Stimulated activated CD8-positive, alpha-beta memory T cell treated with anti-CD3 and anti-CD28 coated beads, Interleukin-12 subunit alpha, Interleukin-12 subunit beta, amount 100 ng/mL, for 24 hours (primary cell): ENCODE results near the gene SCPEP1.

ENCODE experiments used
- DNase-seq: peaks from one replicate; pipeline ENCODE4 v3.0.0-alpha.2; 2020; ENCODE audit errors: extremely low read depth

SCPEP1 gene

DNA sequence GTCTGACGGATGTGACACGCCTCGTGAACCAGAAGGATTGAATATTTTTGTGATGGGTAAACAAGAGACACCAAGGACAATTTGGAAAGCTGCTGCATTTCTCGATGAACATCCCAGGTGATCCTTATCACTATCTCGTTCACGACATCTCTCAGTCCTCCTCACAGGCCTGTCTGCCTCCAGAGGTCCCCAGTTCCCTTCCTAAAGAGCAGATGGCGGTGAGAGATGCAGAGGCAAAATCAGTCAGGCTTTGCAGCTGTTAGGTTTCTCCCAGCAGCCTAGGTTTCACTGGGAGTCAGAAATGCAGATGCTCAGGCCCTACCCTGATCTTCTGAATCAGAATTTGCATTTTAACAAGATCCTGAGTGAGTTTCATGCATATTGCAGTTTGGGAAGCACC lies 23.6 kb downstream of the SCPEP1 start:
- no peak for DNase-seq

DNA sequence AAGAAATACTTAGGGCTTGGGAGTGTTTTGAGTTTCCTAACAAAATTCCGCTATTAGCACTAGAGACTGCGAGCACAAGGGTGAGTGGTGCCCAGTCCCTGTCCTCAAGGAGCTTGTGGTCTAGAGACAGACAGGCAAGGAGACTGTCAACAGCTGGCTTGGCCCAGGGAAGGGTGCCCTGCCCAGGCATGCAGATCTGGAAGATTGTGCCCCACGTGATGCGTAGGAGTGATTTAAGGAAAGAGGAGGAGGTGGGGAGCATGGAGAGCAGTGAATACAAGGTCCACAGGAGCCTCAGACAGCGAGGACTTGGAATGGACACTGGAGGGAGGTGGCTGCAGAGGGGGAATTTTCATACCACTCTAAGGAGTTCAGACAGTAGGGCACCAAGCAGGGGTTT lies 25.0 kb downstream of the SCPEP1 start:
- no peak for DNase-seq

GRCh38 chr17:57004944-57005579 lies 27.1 kb downstream of the SCPEP1 start:
- no peak for DNase-seq

DNA sequence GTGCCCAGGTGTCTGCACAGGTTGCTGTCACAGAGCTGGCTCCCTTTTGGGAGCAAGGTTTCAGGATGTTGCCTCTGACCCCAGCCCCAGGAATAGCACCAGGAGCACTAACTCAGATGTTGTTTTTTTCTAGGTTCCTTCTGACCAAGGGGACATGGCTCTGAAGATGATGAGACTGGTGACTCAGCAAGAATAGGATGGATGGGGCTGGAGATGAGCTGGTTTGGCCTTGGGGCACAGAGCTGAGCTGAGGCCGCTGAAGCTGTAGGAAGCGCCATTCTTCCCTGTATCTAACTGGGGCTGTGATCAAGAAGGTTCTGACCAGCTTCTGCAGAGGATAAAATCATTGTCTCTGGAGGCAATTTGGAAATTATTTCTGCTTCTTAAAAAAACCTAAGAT lies 28.1 kb downstream of the SCPEP1 start:
- DNase-seq, result no peak

DNA sequence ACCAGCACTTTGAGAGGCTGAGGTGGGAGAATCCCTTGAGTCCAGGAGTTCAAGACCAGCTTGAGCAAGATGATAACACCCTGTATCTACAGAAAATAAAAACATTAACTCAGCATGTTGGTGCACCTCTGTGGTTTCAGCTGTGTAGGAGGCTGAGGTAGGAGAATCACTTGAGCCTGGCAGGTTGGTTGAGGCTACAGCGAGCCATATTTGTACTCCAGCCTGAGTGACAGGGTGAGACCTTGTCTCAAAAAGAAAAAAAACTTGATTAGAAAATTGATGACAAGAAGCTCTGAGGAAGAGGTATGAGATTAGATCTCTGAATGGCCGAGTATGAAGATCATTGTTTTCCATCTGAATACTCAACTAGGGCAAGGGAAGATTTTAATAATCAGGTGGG lies 31.0 kb downstream of the SCPEP1 start:
- no peak for DNase-seq

DNA sequence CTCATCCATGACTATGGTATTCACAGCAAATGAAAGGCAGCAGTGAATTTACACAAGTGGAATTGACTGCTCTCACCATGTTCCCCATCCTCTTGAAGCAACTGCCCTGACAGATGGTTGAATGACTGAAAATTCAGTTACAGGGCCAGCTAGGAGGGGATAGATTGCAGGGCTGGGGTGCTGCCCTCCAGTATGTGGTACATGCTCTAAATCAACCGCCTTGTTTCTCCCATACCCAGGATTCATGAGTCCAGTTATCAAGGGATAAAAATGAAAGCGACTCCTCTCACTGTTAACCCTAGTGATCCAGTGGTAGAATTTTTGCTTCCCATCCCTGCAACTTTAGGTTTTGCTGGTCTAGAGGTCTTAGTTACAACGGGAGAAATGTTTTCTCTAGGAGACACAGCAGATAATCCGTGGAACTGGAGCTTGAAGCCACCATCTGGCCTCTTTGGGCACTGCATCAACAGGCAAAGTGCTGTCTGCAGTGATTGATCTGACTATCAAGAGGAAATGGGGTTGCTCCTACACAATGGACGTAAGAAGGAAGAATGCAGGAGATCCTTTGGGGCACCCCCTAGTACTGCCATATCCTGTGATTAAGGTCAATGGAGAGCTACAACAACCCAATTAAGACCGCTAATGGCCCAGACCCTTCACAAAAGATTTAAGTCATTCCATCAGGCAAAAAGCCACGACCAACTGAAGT lies 32.0 kb downstream of the SCPEP1 start:
- DNase-seq, result peak; percentile 3

DNA sequence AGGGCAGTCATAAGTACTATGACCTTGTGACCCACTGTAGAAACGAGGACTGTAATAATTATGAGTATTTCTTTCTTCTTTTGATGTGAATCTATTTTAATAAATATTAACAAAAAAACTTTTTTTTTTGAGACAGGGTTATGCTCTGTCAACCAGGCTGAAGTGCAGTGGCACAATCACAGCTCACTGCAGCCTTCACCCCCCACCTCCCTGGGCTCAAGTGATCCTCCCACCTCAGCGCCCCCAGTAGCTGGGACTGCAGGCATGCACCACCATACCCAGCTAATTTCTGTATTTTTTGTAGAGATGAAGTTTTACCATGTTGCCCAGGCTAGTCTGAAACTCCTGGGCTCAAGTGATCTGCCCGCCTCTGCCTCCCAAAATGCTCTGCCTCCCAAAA lies 32.6 kb downstream of the SCPEP1 start:
- no peak for DNase-seq

DNA sequence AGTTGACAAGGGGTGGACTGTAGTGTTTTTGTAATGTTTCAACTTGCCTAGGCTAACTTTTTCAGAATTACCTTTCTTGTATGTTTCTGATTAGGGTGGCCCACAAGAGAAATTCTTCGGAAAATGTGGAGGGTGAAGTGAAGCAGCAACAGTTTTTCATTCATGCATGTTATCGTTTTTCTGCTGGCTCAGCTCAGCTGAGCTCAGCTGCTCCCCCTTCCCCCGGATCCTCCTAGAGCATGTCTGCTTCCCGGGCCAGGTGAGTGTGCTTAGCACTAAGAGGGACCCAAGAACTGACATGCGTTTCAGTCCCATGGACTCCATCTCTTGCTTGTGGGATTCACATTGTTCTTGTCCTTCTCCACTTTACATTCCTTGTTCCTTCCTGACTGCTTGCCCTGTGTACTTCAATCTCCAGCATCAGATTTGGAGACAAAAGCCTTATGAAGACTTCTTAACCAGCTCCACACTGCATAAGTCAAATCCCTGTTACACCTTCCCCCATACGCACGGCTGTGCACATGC lies 33.6 kb downstream of the SCPEP1 start:
- no peak for DNase-seq

- no peak for DNase-seq
These were observed 38.3 kb downstream of the SCPEP1 start for GRCh38 chr17:57016071-57016763.

- DNase-seq, result no peak
These were observed 38.8 kb downstream of the SCPEP1 start for GRCh38 chr17:57016764-57017116.

GRCh38 chr17:57017625-57018024 lies 39.7 kb downstream of the SCPEP1 start:
- DNase-seq, result no peak

DNA sequence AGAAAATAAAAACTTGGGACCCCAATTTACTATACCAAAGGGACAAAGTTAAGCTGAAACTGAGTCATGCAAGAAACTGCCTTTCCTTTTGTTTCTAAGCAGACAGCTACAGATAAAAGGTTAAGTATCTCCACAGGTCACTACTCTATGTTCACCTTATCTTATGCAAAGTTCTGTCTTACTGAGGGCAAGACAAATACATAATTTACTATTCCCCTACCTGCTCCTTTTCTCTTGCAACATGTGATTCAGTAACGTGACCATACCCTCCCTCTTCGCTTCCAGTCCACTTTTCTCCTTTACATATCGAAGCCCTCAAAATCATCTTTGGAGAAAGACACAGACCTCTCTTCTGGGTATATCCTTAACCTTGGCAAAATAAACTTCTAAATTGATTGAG lies 42.3 kb downstream of the SCPEP1 start:
- no peak for DNase-seq

GRCh38 chr17:57021226-57021940 lies 43.5 kb downstream of the SCPEP1 start:
- DNase-seq, result no peak

DNA sequence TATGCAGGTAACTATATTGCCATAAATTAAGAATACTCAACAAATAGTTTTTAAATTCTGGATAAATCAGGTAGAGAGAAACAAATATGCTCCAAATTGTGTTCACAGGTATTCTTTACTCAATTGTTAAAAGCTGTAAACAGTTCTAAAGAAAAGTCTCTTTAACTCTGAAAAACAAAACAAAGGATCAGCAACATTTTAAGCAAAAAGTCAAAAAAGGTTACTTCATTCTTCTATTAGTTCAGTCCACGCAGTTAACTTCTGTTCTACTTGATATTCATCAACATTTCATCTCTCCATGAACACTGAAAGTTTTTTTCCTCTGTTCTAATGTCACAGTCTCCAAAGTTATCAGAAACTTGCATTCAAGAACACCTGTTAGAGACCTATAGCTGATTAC lies 47.9 kb downstream of the SCPEP1 start:
- DNase-seq, result no peak

DNA sequence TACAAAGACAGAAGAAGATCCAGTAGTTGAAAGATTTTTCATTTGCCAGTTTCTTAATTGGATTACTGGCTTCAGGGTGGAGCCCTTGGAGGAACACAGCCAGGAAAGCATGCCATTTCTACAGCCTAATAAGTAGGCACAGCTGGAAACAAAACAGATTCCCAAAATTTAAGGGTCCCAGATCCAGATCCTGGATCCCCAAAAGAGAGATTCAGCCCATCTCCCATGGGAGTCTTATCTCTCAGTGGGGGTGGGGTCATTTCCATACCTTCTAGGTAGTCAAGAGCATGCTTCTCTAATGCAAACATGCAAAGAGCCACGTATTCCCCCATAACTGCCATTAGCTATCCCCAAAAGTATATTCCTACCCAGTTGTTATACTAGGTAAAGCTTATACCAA lies 49.9 kb downstream of the SCPEP1 start:
- no peak for DNase-seq

GRCh38 chr17:57032343-57032742 lies 54.4 kb downstream of the SCPEP1 start:
- DNase-seq, result no peak

DNA sequence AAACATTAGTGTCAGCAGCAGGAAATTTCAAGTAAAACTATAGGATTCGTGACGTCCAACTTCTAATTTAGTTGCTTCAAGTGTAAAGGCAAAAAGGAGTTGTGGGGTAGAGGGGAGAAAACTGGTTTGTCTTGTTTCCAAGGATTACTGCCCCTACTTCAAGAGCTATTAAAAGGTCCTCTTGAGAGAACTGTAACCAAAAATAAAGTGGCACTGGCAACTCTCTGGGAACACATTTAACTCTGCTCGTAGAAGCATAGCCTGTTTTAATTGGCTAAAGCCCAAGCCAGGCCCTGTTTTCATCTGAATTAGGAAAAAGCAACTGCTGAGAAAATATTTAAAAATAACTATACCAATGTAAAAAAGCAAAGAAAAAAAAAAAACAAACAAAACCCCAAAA lies 55.4 kb downstream of the SCPEP1 start:
- no peak for DNase-seq

GRCh38 chr17:57034807-57035754 lies 57.1 kb downstream of the SCPEP1 start:
- no peak for DNase-seq

DNA sequence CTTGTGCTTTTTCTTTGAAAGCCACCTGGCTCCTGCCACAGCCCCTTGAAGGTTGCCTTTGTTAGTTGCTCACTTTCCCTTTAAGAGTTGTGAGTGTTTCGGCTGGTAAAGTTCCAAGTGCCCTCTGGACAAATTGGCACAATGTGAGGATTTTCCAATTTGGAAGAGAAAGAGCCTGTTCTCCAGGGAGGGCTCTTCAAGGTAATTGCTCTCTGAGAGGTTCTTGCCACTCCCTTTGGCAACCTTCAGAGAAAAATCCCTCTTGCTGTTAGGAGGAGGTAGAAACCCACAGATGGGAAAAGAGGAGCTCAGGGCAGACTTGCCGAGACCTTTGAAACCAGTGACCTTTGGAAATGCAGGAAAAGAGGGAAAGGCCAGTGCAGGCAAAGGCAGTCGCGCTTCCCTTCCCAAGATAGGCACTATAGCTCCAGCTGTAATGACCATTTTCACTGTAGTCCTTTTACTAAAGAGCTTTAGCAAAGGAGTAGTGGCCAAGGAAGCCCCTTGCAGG lies 58.1 kb downstream of the SCPEP1 start:
- no peak for DNase-seq

- DNase-seq, result no peak
These were observed 59.5 kb downstream of the SCPEP1 start for GRCh38 chr17:57037411-57037810.

DNA sequence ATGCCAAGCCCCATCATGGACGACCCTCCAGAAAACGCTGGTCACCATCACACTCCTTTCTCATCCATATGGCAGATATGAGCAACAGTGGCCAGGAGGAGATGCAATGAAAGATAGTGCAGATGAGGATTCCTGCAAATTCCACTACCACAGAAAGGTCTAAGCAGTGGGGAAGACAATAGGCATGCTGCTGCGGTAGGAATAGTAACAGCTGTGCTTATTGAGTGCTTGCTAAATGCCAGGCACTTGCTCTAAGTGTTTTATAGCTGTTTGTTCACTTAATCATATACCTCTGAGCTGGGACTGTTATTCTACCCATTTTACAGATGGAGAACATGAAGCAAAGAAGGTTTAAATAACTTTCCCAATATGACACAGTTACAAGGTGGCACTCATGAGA lies 60.6 kb downstream of the SCPEP1 start:
- DNase-seq, result no peak
